Measurements from ENCODE around the gene BCAS3.
"Not testable (repeated sequence)": the region's sequence is repeated elsewhere in the genome, so short reads cannot be mapped to it uniquely, and the experiment has no call there.

BCAS3 gene

GRCh38 chr17:61354895-61355874, 677.5 kb downstream of the BCAS3 start:
- WGBS: 88% methylated on average over 7 of the region's 10 CpGs
- Histone ChIP-seq H3K27me3 (ENCODE audit: control insufficient read depth in 1 of 2, insufficient read depth in 1 of 2, low read length in 2 of 2) (no peaks in the 10 kb centered on the region), H3K23ac (ENCODE audit: low read length in 2 of 2) (no peak overlapping the region), H2BK5ac (ENCODE audit: low read depth, low read length, poor library complexity, severe bottlenecking) (no peak overlapping the region), H4K8ac (ENCODE audit: low read length) (no peak overlapping the region), H2AFZ (ENCODE audit: low read depth, low read length) (no peak overlapping the region), H2AK5ac (ENCODE audit: low read length, severe bottlenecking) (no peak overlapping the region), H3K14ac (ENCODE audit: low read length in 2 of 2) (no peak overlapping the region), H3K18ac (ENCODE audit: low read depth in 1 of 2, low read length in 2 of 2) (no peak overlapping the region), H3K36me3 (ENCODE audit: control insufficient read depth in 1 of 2, insufficient read depth in 2 of 2, low read depth in 1 of 2, low read length in 2 of 2) (no peaks in the 10 kb centered on the region), H3K4me3 (ENCODE audit: insufficient read depth in 1 of 2, low read depth in 1 of 2, low read length in 2 of 2) (no peak overlapping the region), H3K4ac (ENCODE audit: low read depth in 1 of 2, low read length in 2 of 2) (peak overlapping the region in 1 of 2 experiments; percentile 24), H3K9ac (ENCODE audit: low read length) (no peak overlapping the region), H3K4me1 (ENCODE audit: control insufficient read depth, insufficient read depth, low read depth, low read length) (peaks cover 12% of the 10 kb centered on the region), H2BK12ac (ENCODE audit: low read length in 2 of 2) (no peak overlapping the region), H2BK15ac (ENCODE audit: low read depth, poor library complexity, severe bottlenecking) (no peak overlapping the region), H3K4me2 (ENCODE audit: low read length, poor library complexity, severe bottlenecking) (no peak overlapping the region), H3K27ac (ENCODE audit: low read length, poor library complexity, severe bottlenecking) (no peak overlapping the region), H2BK120ac (ENCODE audit: low read depth, low read length) (no peak overlapping the region), H4K91ac (ENCODE audit: low read length) (no peak overlapping the region), H3K9me3 (ENCODE audit: control insufficient read depth, low read length) (no peaks in the 10 kb centered on the region), H3K79me1 (replicated peaks; ENCODE audit: low read length, poor library complexity, severe bottlenecking) (no peaks in the 10 kb centered on the region)
- no peak for DNase-seq

- H4K8ac ChIP-seq (ENCODE audit: low read length); H3K4ac ChIP-seq (ENCODE audit: low read depth in 1 of 2, low read length in 2 of 2); H3K23ac ChIP-seq (ENCODE audit: low read length in 2 of 2); H2BK15ac ChIP-seq (ENCODE audit: low read depth, poor library complexity, severe bottlenecking); H2AK5ac ChIP-seq (ENCODE audit: low read length, severe bottlenecking); H3K27me3 ChIP-seq (ENCODE audit: control insufficient read depth in 1 of 2, insufficient read depth in 1 of 2, low read length in 2 of 2); H3K79me1 ChIP-seq (replicated peaks; ENCODE audit: low read length, poor library complexity, severe bottlenecking); H3K27ac ChIP-seq (ENCODE audit: low read length, poor library complexity, severe bottlenecking); H2AFZ ChIP-seq (ENCODE audit: low read depth, low read length); H2BK120ac ChIP-seq (ENCODE audit: low read depth, low read length); H4K91ac ChIP-seq (ENCODE audit: low read length); H3K9ac ChIP-seq (ENCODE audit: low read length); DNase-seq; H2BK12ac ChIP-seq (ENCODE audit: low read length in 2 of 2); H3K9me3 ChIP-seq (ENCODE audit: control insufficient read depth, low read length); H3K18ac ChIP-seq (ENCODE audit: low read depth in 1 of 2, low read length in 2 of 2); H3K4me3 ChIP-seq (ENCODE audit: insufficient read depth in 1 of 2, low read depth in 1 of 2, low read length in 2 of 2); H3K4me2 ChIP-seq (ENCODE audit: low read length, poor library complexity, severe bottlenecking); H3K14ac ChIP-seq (ENCODE audit: low read length in 2 of 2); H2BK5ac ChIP-seq (ENCODE audit: low read depth, low read length, poor library complexity, severe bottlenecking); H3K36me3 ChIP-seq (ENCODE audit: control insufficient read depth in 1 of 2, insufficient read depth in 2 of 2, low read depth in 1 of 2, low read length in 2 of 2): not testable (repeated sequence)
- WGBS: 77% methylated on average over 1 of the region's 3 CpGs
- peaks cover 12% of the 10 kb centered on the region for H3K4me1 ChIP-seq (ENCODE audit: control insufficient read depth, insufficient read depth, low read depth, low read length)
Observed at GRCh38 chr17:61357061-61357460, 679.4 kb downstream of the BCAS3 start.

- not testable (repeated sequence) for H3K4me2 ChIP-seq (ENCODE audit: low read length, poor library complexity, severe bottlenecking); H3K4me3 ChIP-seq (ENCODE audit: insufficient read depth in 1 of 2, low read depth in 1 of 2, low read length in 2 of 2); H2BK12ac ChIP-seq (ENCODE audit: low read length in 2 of 2); H3K9me3 ChIP-seq (ENCODE audit: control insufficient read depth, low read length); H2AFZ ChIP-seq (ENCODE audit: low read depth, low read length); H3K27ac ChIP-seq (ENCODE audit: low read length, poor library complexity, severe bottlenecking); H3K79me1 ChIP-seq (replicated peaks; ENCODE audit: low read length, poor library complexity, severe bottlenecking); H3K4me1 ChIP-seq (ENCODE audit: control insufficient read depth, insufficient read depth, low read depth, low read length); H4K91ac ChIP-seq (ENCODE audit: low read length); H3K9ac ChIP-seq (ENCODE audit: low read length); H2BK5ac ChIP-seq (ENCODE audit: low read depth, low read length, poor library complexity, severe bottlenecking); H2BK15ac ChIP-seq (ENCODE audit: low read depth, poor library complexity, severe bottlenecking); H3K18ac ChIP-seq (ENCODE audit: low read depth in 1 of 2, low read length in 2 of 2); H3K14ac ChIP-seq (ENCODE audit: low read length in 2 of 2); H3K4ac ChIP-seq (ENCODE audit: low read depth in 1 of 2, low read length in 2 of 2); DNase-seq; H2AK5ac ChIP-seq (ENCODE audit: low read length, severe bottlenecking); H3K27me3 ChIP-seq (ENCODE audit: control insufficient read depth in 1 of 2, insufficient read depth in 1 of 2, low read length in 2 of 2); H4K8ac ChIP-seq (ENCODE audit: low read length); H3K36me3 ChIP-seq (ENCODE audit: control insufficient read depth in 1 of 2, insufficient read depth in 2 of 2, low read depth in 1 of 2, low read length in 2 of 2); H2BK120ac ChIP-seq (ENCODE audit: low read depth, low read length); H3K23ac ChIP-seq (ENCODE audit: low read length in 2 of 2)
- WGBS: 94% methylated on average over 9 of the region's 9 CpGs
Observed at GRCh38 chr17:61359513-61359912, 681.9 kb downstream of the BCAS3 start.

- Histone ChIP-seq H3K4ac (ENCODE audit: low read depth in 1 of 2, low read length in 2 of 2) (no peak overlapping the region), H3K14ac (ENCODE audit: low read length in 2 of 2) (no peak overlapping the region), H4K91ac (ENCODE audit: low read length) (no peak overlapping the region), H3K27ac (ENCODE audit: low read length, poor library complexity, severe bottlenecking) (no peak overlapping the region), H2AK5ac (ENCODE audit: low read length, severe bottlenecking) (peak overlapping the region; percentile 93), H2BK12ac (ENCODE audit: low read length in 2 of 2) (peak overlapping the region; percentile 76 to 93), H4K8ac (ENCODE audit: low read length) (peak overlapping the region; percentile 43), H3K23ac (ENCODE audit: low read length in 2 of 2) (no peak overlapping the region), H3K4me3 (ENCODE audit: insufficient read depth in 1 of 2, low read depth in 1 of 2, low read length in 2 of 2) (no peak overlapping the region), H2AFZ (ENCODE audit: low read depth, low read length) (no peak overlapping the region), H3K79me1 (replicated peaks; ENCODE audit: low read length, poor library complexity, severe bottlenecking) (no peaks in the 10 kb centered on the region), H2BK15ac (ENCODE audit: low read depth, poor library complexity, severe bottlenecking) (peak overlapping the region; percentile 93), H3K18ac (ENCODE audit: low read depth in 1 of 2, low read length in 2 of 2) (peak overlapping the region; percentile 42 to 66), H3K4me1 (ENCODE audit: control insufficient read depth, insufficient read depth, low read depth, low read length) (peaks cover 4% of the 10 kb centered on the region), H3K4me2 (ENCODE audit: low read length, poor library complexity, severe bottlenecking) (no peak overlapping the region), H3K36me3 (ENCODE audit: control insufficient read depth in 1 of 2, insufficient read depth in 2 of 2, low read depth in 1 of 2, low read length in 2 of 2) (no peaks in the 10 kb centered on the region), H2BK120ac (ENCODE audit: low read depth, low read length) (peak overlapping the region; percentile 62), H2BK5ac (ENCODE audit: low read depth, low read length, poor library complexity, severe bottlenecking) (no peak overlapping the region), H3K9me3 (ENCODE audit: control insufficient read depth, low read length) (no peaks in the 10 kb centered on the region), H3K27me3 (ENCODE audit: control insufficient read depth in 1 of 2, insufficient read depth in 1 of 2, low read length in 2 of 2) (no peaks in the 10 kb centered on the region), H3K9ac (ENCODE audit: low read length) (no peak overlapping the region)
- DNase-seq: no peak
- WGBS: 95% methylated on average over 3 of the region's 3 CpGs
Observed at GRCh38 chr17:61360318-61360943, 682.8 kb downstream of the BCAS3 start.

Measured in mesenchymal stem cell (in vitro differentiated cells and primary cell).